OCI-LY7 (cell line): ENCODE results near the gene RNF111.

ENCODE experiments used
- CTCF ChIP-seq: fragments of 200-600 bp; sonication (generic); conservative IDR thresholded peaks from 2 replicates; pipeline ENCODE4 v1.5.1; 2014; ENCODE audit warnings: mild to moderate bottlenecking, antibody characterized with exemption, low read length, moderate library complexity, mixed read lengths
- EZH2phosphoT487 ChIP-seq: fragments of 200-600 bp; sonication (generic); IDR thresholded peaks from 2 replicates; pipeline ENCODE4 v1.6.1; 2018; ENCODE audit warnings: low read depth, borderline replicate concordance, mild to moderate bottlenecking, mixed run types, antibody characterized with exemption, low read length, moderate library complexity, mixed read lengths

- TF ChIP-seq EZH2phosphoT487 (no peak), CTCF (no peak)
Observed at GRCh38 chr15:59059076-59059597, 71.7 kb downstream of the RNF111 start.
